ENCODE data around the gene LRP4.

LRP4 gene

GRCh38 chr11:46835897-46836296, 82.5 kb downstream of the LRP4 start:
- no peak overlapping the region for H3K4me3 ChIP-seq (ENCODE audit: low read depth, low read length, poor library complexity, severe bottlenecking)

GRCh38 chr11:46834821-46835220, 83.5 kb downstream of the LRP4 start:
- Histone ChIP-seq H3K9me2 (ENCODE audit: low read depth, low read length) (no peaks in the 10 kb centered on the region), H4K20me1 (ENCODE audit: insufficient read depth, low read length) (no peaks in the 10 kb centered on the region), H3K36me3 (ENCODE audit: insufficient read depth, low read length) (peaks cover 19% of the 10 kb centered on the region), H3K4me2 (ENCODE audit: low read length) (no peak overlapping the region), H3K4me1 (ENCODE audit: insufficient read depth, low read length, severe bottlenecking) (peaks cover 6% of the 10 kb centered on the region), H3K27ac (ENCODE audit: low read depth, low read length, poor library complexity, severe bottlenecking) (no peak overlapping the region), H3K4me3 (ENCODE audit: low read depth, low read length, poor library complexity, severe bottlenecking) (no peak overlapping the region), H3K79me2 (ENCODE audit: insufficient read depth, low read length) (peaks cover 95% of the 10 kb centered on the region), H3K9me3 (ENCODE audit: low read length) (no peaks in the 10 kb centered on the region), H3F3A (ENCODE audit: insufficient read depth, low read length) (no peaks in the 10 kb centered on the region), H3K27me3 (ENCODE audit: insufficient read depth, low read length) (no peaks in the 10 kb centered on the region), H2AFZ (ENCODE audit: low read length) (no peak overlapping the region), H3K9ac (ENCODE audit: low read length) (no peak overlapping the region)
- TF ChIP-seq EZH2 (IDR thresholded peaks at IDR 0.05; ENCODE audit: borderline replicate concordance, low read length) = no peak

More at GRCh38 chr11:46835897-46836296, 82.5 kb downstream of the LRP4 start:
- Histone ChIP-seq H4K20me1 (ENCODE audit: insufficient read depth, low read length) (no peaks in the 10 kb centered on the region), H3K9ac (ENCODE audit: low read length) (no peak overlapping the region), H2AFZ (ENCODE audit: low read length) (no peak overlapping the region), H3K27ac (ENCODE audit: low read depth, low read length, poor library complexity, severe bottlenecking) (no peak overlapping the region), H3K36me3 (ENCODE audit: insufficient read depth, low read length) (peaks cover 19% of the 10 kb centered on the region), H3K9me2 (ENCODE audit: low read depth, low read length) (no peaks in the 10 kb centered on the region), H3K9me3 (ENCODE audit: low read length) (no peaks in the 10 kb centered on the region), H3F3A (ENCODE audit: insufficient read depth, low read length) (no peaks in the 10 kb centered on the region), H3K4me2 (ENCODE audit: low read length) (no peak overlapping the region), H3K4me1 (ENCODE audit: insufficient read depth, low read length, severe bottlenecking) (peaks cover 6% of the 10 kb centered on the region), H3K27me3 (ENCODE audit: insufficient read depth, low read length) (no peaks in the 10 kb centered on the region), H3K79me2 (ENCODE audit: insufficient read depth, low read length) (peaks cover 96% of the 10 kb centered on the region)
- no peak for TF ChIP-seq CTCF (IDR thresholded peaks at IDR 0.05; ENCODE audit: low read length)
- no peak for TF ChIP-seq EZH2 (IDR thresholded peaks at IDR 0.05; ENCODE audit: borderline replicate concordance, low read length)

- Histone ChIP-seq H3K27me3 (ENCODE audit: insufficient read depth, low read length) (no peaks in the 10 kb centered on the region), H3F3A (ENCODE audit: insufficient read depth, low read length) (no peaks in the 10 kb centered on the region), H3K36me3 (ENCODE audit: insufficient read depth, low read length) (peaks cover 11% of the 10 kb centered on the region), H3K4me1 (ENCODE audit: insufficient read depth, low read length, severe bottlenecking) (peaks cover 16% of the 10 kb centered on the region), H3K27ac (ENCODE audit: low read depth, low read length, poor library complexity, severe bottlenecking) (no peak overlapping the region), H2AFZ (ENCODE audit: low read length) (no peak overlapping the region), H3K9me3 (ENCODE audit: low read length) (no peaks in the 10 kb centered on the region), H3K79me2 (ENCODE audit: insufficient read depth, low read length) (peaks cover 95% of the 10 kb centered on the region), H4K20me1 (ENCODE audit: insufficient read depth, low read length) (no peaks in the 10 kb centered on the region), H3K4me3 (ENCODE audit: low read depth, low read length, poor library complexity, severe bottlenecking) (no peak overlapping the region), H3K9ac (ENCODE audit: low read length) (no peak overlapping the region), H3K4me2 (ENCODE audit: low read length) (no peak overlapping the region), H3K9me2 (ENCODE audit: low read depth, low read length) (no peaks in the 10 kb centered on the region)
- no peak for TF ChIP-seq CTCF (IDR thresholded peaks at IDR 0.05; ENCODE audit: low read length)
- TF ChIP-seq EZH2 (IDR thresholded peaks at IDR 0.05; ENCODE audit: borderline replicate concordance, low read length) = no peak
These were observed 85.7 kb downstream of the LRP4 start for GRCh38 chr11:46832511-46833214.

- Histone ChIP-seq H3K9me2 (ENCODE audit: low read depth, low read length) (no peaks in the 10 kb centered on the region), H3K36me3 (ENCODE audit: insufficient read depth, low read length) (no peaks in the 10 kb centered on the region; the same call in 1 of the 2 replicates), H2AFZ (ENCODE audit: low read length) (no peak overlapping the region), H3K4me1 (ENCODE audit: insufficient read depth, low read length, severe bottlenecking) (peaks cover 37% of the 10 kb centered on the region), H3K27me3 (ENCODE audit: insufficient read depth, low read length) (no peaks in the 10 kb centered on the region), H3K9ac (ENCODE audit: low read length) (no peak overlapping the region), H3F3A (ENCODE audit: insufficient read depth, low read length) (no peaks in the 10 kb centered on the region), H3K79me2 (ENCODE audit: insufficient read depth, low read length) (peaks cover 98% of the 10 kb centered on the region), H3K4me2 (ENCODE audit: low read length) (peak overlapping the region; percentile 76; the same call in 1 of the 2 replicates), H3K9me3 (ENCODE audit: low read length) (no peaks in the 10 kb centered on the region), H4K20me1 (ENCODE audit: insufficient read depth, low read length) (no peaks in the 10 kb centered on the region), H3K27ac (ENCODE audit: low read depth, low read length, poor library complexity, severe bottlenecking) (peak overlapping the region; percentile 16), H3K4me3 (ENCODE audit: low read depth, low read length, poor library complexity, severe bottlenecking) (no peak overlapping the region)
- TF ChIP-seq EZH2 (IDR thresholded peaks at IDR 0.05; ENCODE audit: borderline replicate concordance, low read length) (no peak), CTCF (IDR thresholded peaks at IDR 0.05; ENCODE audit: low read length) (no peak)
These were observed 90.4 kb downstream of the LRP4 start for GRCh38 chr11:46827995-46828394.

Measured in OCI-LY1 (cell line).